ENCODE measurements around the gene BRCA2. TPM values are rescaled to one million over a fixed set of nuclear protein-coding genes. Genes with fewer than 3 reads are reported as not detected.

BRCA2 gene
- total RNA-seq, 1 experiment from 2014 or later = 22.9 TPM

DNA sequence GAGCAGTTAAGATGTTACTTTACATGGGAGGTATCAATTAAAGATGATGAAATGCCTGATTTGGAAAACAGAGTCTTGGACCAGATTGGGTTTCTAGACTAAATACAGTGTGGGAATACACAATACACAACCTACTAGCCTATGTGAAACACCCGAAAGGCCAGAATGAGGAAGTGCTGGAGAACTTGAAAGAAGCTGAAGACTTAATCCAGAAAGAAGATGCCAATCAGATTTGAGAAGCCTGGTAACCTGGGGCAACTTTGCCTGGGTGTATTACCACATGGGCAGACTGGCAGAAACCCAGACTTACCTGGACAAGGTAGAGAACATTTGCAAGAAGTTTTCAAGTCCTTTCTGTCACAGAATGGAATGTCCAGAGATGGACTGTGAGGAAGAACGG is 69.4 kb downstream of the BRCA2 start:
- no peak overlapping the region for H3K27ac ChIP-seq
- H3K9me3 ChIP-seq (replicated peaks) = no peaks in the 10 kb centered on the region
- no peak for DNase-seq
- H3K4me3 ChIP-seq = no peak overlapping the region
- H3K36me3 ChIP-seq = peaks cover 22% of the 10 kb centered on the region
- H3K27me3 ChIP-seq = no peaks in the 10 kb centered on the region
- H3K4me1 ChIP-seq = no peaks in the 10 kb centered on the region

DNA sequence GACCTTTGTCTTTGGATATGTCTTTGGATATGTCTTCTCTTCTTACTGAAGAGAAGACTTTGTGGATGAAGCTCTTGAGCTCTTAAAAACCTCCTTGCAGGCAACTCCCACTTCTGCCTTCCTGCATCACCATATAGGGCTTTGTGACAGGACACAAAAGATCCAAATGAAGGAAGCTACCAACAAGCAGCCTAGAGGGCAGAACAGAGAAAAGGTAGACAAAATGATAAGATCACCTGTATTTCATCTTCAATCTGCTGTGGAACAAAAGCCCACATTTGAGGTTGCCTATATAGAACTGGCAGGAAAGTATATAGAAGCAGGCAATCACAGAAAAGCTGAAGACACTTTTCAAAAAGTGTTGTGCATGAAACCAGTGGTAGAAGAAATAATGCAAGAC is 70.1 kb downstream of the BRCA2 start:
- no peaks in the 10 kb centered on the region for H3K4me1 ChIP-seq
- DNase-seq = no peak
- H3K27ac ChIP-seq = no peak overlapping the region
- H3K27me3 ChIP-seq = no peaks in the 10 kb centered on the region
- peaks cover 22% of the 10 kb centered on the region for H3K36me3 ChIP-seq
- no peak overlapping the region for H3K4me3 ChIP-seq
- H3K9me3 ChIP-seq (replicated peaks) = no peaks in the 10 kb centered on the region

DNA sequence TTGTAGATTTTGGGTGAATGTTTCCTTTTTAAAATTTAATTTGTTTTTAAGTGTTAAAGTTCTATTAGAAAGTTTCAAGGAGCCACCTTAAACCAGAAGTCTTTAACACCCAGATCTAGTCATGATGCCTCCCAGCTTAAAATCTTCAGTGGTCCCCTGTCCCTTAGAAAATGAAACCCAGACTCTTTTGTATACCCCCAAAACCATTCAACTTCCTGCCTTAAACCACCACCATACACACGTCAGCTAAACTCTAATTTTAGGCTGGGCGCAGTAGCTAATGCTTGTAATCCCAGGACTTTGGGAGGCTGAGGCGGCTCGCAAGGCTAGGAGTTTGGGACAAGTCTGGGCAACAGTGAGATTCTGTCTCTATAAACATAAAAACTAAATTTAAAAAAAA is 74.7 kb downstream of the BRCA2 start:
- H3K4me1 ChIP-seq = no peaks in the 10 kb centered on the region
- no peaks in the 10 kb centered on the region for H3K27me3 ChIP-seq
- H3K4me3 ChIP-seq = no peak overlapping the region
- peaks cover 13% of the 10 kb centered on the region; the same call in 1 of the 2 replicates for H3K36me3 ChIP-seq
- DNase-seq = no peak
- H3K27ac ChIP-seq = no peak overlapping the region
- H3K9me3 ChIP-seq (replicated peaks) = no peaks in the 10 kb centered on the region

DNA sequence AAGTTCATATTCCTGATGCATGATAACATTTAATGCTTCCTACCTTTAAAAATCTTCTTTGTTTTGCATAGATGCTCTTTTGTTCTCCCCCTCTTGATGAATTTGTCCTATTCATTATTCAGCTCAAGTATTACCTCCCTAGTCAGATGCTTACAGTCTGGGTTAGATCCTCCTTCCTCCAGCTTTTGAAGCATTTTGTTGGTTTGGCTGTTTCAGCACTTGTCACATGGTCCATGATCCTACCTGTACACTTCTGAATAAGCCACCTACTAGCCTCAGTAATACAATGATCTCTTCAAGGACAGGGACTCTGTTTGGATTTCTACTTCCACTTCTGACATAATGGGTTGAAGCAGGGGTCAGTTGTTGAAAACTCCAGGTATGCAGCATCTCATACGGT is 75.2 kb downstream of the BRCA2 start:
- no peak overlapping the region for H3K4me3 ChIP-seq
- H3K36me3 ChIP-seq = peaks cover 17% of the 10 kb centered on the region
- no peak for DNase-seq
- H3K4me1 ChIP-seq = no peaks in the 10 kb centered on the region
- no peak overlapping the region for H3K27ac ChIP-seq
- no peaks in the 10 kb centered on the region for H3K27me3 ChIP-seq
- H3K9me3 ChIP-seq (replicated peaks) = no peaks in the 10 kb centered on the region

DNA sequence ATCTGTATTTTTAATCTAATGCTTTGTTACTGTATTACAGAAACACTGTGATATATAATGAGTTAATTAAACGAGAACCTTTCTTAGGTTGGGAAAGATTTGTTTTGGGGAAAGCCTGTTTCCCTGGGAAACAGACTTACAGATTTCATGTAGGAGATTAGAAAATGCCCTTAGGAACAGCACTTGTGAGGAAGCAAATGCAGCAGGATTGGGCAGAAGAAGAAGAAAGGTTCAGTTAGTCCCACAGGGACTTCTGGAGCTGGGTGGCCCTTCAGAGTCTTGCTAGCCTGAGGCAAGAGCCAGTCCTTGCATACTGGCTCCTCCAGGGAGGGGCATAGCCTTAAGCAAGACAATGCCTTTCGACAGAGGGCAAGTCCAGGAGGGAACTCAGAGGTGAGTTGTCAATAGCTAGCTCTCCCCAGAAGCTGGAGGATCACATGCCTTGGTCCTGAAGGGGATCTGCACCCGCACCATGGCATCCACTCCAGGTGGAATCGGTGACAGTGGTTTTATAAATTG is 75.9 kb downstream of the BRCA2 start:
- Histone ChIP-seq H3K4me3 (no peak overlapping the region), H3K4me1 (no peaks in the 10 kb centered on the region), H3K27me3 (no peaks in the 10 kb centered on the region), H3K9me3 (replicated peaks) (no peaks in the 10 kb centered on the region), H3K36me3 (peaks cover 19% of the 10 kb centered on the region), H3K27ac (no peak overlapping the region)
- no peak for DNase-seq

DNA sequence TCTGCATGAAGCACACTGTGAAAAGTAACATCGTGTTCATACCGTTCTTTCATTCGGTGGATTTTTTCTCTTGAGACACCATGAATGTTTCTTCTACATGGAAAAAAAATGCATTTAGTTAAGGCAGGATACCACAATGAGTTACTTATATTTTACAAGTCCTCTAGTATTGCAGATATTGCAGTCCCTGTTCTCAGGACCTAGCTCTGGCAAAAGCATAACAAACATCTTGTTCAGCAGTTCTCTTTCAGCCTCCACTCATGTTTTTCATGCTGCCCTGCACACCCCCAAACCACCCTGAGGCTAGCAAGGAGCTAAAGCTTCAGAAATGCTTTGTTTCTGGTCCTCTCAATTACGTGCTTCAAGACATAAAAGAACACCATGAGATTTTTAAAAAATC is 87.8 kb downstream of the BRCA2 start:
- Histone ChIP-seq H3K4me3 (no peak overlapping the region), H3K9me3 (replicated peaks) (no peaks in the 10 kb centered on the region)

DNA sequence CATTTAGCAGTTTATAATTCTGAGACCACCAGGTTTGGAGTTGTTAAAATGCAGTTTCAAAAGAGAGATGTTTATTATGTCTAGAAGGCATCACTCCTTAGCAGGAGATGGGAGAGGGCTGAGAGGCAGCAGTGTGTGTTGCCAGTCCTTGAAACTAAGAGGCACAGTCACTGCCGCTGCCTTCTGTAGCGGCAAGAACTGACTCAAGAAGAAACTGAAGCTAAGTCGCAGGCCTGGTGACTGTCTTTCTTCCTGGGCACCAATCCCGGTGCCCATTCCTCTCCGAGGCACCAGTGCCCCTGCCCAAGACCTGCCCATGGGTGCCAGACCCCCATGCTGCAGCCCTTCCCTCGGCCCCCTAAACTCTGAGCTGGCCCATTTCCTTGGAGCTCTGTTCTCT is 92.5 kb downstream of the BRCA2 start:
- Histone ChIP-seq H3K4me3 (no peak overlapping the region), H3K27me3 (no peaks in the 10 kb centered on the region), H3K27ac (no peak overlapping the region), H3K9me3 (replicated peaks) (no peaks in the 10 kb centered on the region), H3K4me1 (no peaks in the 10 kb centered on the region), H3K36me3 (no peaks in the 10 kb centered on the region)
- DNase-seq = no peak

More for the DNA sequence above, 87.8 kb downstream of the BRCA2 start:
- no peaks in the 10 kb centered on the region for H3K27me3 ChIP-seq
- H3K4me1 ChIP-seq = no peaks in the 10 kb centered on the region
- peaks cover 13% of the 10 kb centered on the region for H3K36me3 ChIP-seq
- DNase-seq = no peak
- H3K27ac ChIP-seq = no peak overlapping the region

DNA sequence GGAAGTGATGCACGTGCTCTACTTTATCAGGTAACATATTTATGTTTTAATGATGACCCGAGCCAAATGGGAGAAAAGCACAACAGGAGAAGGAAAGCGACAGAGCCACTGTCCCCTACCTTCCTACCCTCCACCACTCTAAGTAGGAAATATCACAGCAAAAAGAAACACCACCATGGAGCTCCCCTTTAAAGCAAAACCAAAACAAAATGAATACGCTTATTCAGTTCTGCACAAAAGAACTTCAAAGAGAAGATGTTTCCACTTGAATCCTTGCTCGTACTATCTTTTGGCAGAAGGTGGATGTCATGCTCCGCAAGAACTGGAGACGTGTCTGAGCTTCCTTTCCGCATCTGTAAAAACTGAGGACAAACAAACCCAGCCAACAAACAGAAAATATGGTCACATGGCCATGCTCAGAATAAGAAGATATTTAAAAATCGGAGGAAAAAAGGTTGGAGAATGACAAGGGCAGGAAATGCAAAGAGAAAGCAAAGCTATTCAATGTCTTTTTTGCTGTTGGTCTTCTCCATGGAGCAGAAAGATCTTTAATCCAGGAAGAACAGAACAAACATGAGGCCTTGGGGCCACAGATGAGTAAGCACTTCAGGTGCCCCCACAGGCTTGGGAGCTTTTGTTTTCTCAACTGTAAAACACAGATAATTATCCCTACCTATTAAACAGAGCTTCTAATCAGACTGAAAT is 93.1 kb downstream of the BRCA2 start:
- no peak for DNase-seq
- Histone ChIP-seq H3K27me3 (no peaks in the 10 kb centered on the region), H3K27ac (no peak overlapping the region), H3K36me3 (no peaks in the 10 kb centered on the region), H3K4me3 (no peak overlapping the region), H3K4me1 (no peaks in the 10 kb centered on the region), H3K9me3 (replicated peaks) (no peaks in the 10 kb centered on the region)

DNA sequence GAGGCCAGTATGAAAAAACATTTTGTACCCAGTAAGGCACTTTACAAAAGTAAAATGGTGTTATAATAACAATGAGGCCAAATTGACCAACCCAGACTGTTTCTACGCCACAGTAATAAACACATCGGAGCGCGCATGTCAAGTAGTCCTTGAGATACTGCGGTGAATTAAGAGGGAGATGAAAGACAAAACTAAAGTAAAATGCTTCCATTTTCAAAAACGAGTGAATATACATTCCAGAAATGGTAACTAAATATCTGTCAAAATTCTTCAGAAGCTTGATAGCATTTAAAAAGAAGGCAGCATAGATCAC is 93.6 kb downstream of the BRCA2 start:
- H3K9me3 ChIP-seq (replicated peaks) = no peaks in the 10 kb centered on the region
- H3K27ac ChIP-seq = no peak overlapping the region

DNA sequence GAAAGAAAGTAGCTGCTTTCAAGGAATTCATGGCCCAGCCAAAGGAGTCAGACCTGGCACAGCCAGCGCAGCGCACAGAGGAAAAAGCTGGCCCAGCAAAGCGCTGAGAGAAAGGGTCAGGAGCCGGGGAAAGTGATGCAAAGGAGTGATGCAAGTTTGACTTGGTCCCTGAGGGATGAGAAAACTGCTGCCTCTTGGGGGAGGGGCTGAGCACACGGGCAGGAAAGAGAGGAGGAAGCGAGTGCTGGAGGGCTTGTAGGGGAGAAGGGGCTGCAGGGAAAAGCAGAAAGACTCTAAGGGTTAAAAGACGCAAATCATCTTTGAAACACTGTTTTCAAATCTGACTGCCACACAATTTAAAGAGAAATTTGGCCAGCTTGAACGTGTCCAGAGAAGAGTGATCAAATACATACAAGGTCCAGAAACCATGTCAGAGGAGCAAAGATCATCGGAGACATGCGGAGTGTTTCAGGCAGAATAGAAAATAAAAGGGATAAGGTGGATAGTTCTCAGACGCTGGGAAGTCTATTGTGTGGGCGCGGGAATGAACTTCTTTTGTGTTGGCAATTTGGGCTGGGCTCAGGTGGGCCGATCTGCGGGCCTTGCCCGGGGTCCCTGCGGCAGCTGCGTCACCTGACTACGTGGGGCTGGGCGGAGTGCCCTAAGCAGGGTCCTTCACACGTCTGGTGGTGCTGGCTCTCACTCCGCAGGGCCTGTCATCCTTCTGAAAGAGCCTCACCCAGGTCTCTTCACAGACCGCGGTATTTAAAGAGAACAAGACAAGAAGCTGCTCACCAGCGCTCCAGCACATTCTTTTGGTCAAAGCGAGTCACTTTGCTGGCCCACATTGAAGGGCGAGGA is 94.5 kb downstream of the BRCA2 start:
- Histone ChIP-seq H3K27me3 (no peaks in the 10 kb centered on the region), H3K4me3 (no peak overlapping the region), H3K4me1 (no peaks in the 10 kb centered on the region), H3K36me3 (no peaks in the 10 kb centered on the region), H3K27ac (no peak overlapping the region), H3K9me3 (replicated peaks) (no peaks in the 10 kb centered on the region)
- DNase-seq = no peak

More for the DNA sequence above, 93.6 kb downstream of the BRCA2 start:
- no peak for DNase-seq
- H3K4me3 ChIP-seq = no peak overlapping the region
- H3K4me1 ChIP-seq = no peaks in the 10 kb centered on the region
- no peaks in the 10 kb centered on the region for H3K27me3 ChIP-seq
- H3K36me3 ChIP-seq = no peaks in the 10 kb centered on the region

DNA sequence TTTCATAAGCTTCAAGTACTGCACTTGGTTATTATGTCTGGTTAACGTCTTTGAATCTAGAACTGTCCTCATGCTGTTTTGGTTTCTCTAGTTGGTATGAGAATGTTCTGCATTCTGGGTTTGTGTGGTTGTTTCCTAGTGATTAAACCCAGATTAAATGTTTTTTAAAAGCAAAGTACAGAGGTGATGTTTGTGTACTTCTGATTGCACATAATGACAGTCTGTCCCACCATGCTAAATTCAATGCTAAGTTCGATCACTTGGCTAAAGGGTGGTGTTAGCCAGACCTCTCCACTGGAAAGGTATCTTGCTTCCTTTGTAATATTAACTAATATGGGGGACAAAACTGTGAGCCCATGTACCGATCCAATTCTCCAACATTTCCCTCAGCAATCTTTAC is 98.0 kb downstream of the BRCA2 start:
- DNase-seq = no peak
- Histone ChIP-seq H3K4me3 (no peak overlapping the region), H3K27me3 (no peaks in the 10 kb centered on the region), H3K4me1 (no peaks in the 10 kb centered on the region), H3K27ac (no peak overlapping the region), H3K9me3 (replicated peaks) (no peaks in the 10 kb centered on the region), H3K36me3 (no peaks in the 10 kb centered on the region)

DNA sequence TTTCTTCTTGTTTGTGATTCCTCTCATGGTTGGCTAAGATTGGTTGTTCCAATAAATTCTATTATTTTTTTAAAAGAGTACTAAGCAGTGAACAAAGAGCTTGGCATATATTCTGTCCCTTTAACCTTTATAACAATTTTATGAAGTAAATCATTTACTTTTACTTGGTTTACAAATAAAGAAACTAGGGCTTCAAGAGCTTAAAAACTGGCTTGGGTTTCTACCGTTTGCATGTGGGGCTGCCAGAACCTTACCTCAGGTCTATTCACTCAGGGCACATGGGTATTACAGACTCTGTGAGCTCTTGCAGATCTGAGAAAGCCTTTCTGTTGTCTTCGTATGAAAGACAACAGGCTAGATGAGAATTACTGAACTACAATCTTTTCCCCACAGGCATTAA is 99.3 kb downstream of the BRCA2 start:
- no peak for DNase-seq
- no peaks in the 10 kb centered on the region for H3K4me1 ChIP-seq
- no peaks in the 10 kb centered on the region for H3K27me3 ChIP-seq
- H3K36me3 ChIP-seq = no peaks in the 10 kb centered on the region
- H3K4me3 ChIP-seq = no peak overlapping the region
- no peak overlapping the region for H3K27ac ChIP-seq
- H3K9me3 ChIP-seq (replicated peaks) = 0 out of 2 replicates have a peak, but pooled peaks cover 2% of the 10 kb centered on the region

DNA sequence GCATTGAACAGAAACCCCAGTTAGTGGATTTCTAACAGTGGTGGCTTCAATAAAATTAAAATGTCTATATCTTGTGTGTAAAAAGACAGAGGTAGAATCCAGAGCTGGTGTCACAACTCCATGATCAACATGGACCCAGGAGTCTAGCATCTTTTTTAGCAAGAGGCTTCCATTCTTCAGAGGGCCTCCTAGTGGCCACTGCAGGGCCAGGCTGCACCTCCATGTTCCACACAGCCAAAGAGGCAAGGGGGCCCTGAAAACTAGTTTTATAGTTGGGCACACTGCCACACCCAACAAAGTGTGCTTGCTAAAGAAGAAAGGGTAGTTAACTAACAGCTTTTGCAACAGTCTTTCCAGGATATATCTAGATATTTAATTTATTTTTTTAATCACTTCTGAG is 99.7 kb downstream of the BRCA2 start:
- Histone ChIP-seq H3K27me3 (no peaks in the 10 kb centered on the region), H3K36me3 (no peaks in the 10 kb centered on the region), H3K9me3 (replicated peaks) (0 out of 2 replicates have a peak, but pooled peaks cover 5% of the 10 kb centered on the region), H3K4me3 (no peak overlapping the region), H3K4me1 (no peaks in the 10 kb centered on the region), H3K27ac (no peak overlapping the region)
- DNase-seq = peak; percentile 18 to 54

DNA sequence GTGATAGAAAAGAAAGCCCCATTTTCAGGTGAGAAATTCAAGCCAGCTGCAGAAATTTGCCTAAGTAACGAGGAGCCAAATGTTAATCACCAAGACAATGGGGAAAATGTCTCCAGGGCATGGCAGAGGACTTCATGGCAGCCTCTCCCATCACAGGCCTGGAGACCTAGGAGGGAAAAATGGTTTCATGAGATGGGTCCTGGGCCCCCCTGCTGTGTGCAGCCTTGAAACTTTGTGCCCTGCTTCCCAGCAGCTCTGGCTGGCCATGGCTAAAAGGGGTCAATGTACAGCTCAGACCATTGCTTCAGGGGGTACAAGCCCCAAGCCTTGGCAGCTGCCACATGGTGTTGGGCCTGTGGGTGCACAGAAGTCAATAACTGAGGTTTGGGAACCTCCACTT is 102.7 kb downstream of the BRCA2 start:
- no peak for DNase-seq
- Histone ChIP-seq H3K4me1 (no peaks in the 10 kb centered on the region), H3K9me3 (replicated peaks) (0 out of 2 replicates have a peak, but pooled peaks cover 5% of the 10 kb centered on the region), H3K4me3 (no peak overlapping the region), H3K27me3 (no peaks in the 10 kb centered on the region), H3K27ac (no peak overlapping the region), H3K36me3 (no peaks in the 10 kb centered on the region)

DNA sequence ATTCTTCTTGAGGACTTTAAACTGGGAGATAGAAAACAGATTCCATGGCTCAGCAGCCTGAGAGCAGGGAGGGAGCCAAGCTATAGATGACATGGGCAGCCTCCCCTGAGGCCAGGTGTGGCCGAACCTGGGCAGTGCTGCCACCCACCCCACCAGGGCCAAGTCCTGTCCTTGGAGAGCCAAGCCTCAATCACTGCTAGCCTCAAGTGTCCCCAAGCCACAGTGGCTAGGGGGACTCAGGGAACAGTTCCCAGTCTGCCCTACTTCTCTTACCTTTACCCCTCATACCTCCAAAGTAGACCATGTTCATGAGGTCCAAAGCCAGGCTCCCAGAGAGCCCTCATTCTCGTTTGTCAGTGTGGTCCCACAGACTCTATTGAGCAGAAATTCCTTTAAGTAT is 104.6 kb downstream of the BRCA2 start:
- H3K4me3 ChIP-seq = no peak overlapping the region
- no peak overlapping the region for H3K27ac ChIP-seq
- no peaks in the 10 kb centered on the region for H3K36me3 ChIP-seq
- H3K27me3 ChIP-seq = no peaks in the 10 kb centered on the region
- H3K9me3 ChIP-seq (replicated peaks) = 0 out of 2 replicates have a peak, but pooled peaks cover 5% of the 10 kb centered on the region
- DNase-seq = no peak
- no peaks in the 10 kb centered on the region for H3K4me1 ChIP-seq
